DND-41 (cell line): ENCODE data around the gene PTPRU.

Experiments used
- EZH2 ChIP-seq: IDR thresholded peaks from 3 replicates; pipeline ENCODE4 v1.6.1; 2012; ENCODE audit warnings: borderline replicate concordance, low read depth, mild to moderate bottlenecking, moderate library complexity, low read length, inconsistent platforms; ENCODE audit not compliant: severe bottlenecking
- TF ChIP-seq, protein P1 (sequence below): IDR thresholded peaks from 2 replicates; pipeline ENCODE4 v1.5.1; 2012; ENCODE audit warnings: borderline replicate concordance, low read length, moderate library complexity, mild to moderate bottlenecking; ENCODE audit not compliant: poor library complexity, severe bottlenecking; ENCODE audit errors: extremely low read depth

DNA sequence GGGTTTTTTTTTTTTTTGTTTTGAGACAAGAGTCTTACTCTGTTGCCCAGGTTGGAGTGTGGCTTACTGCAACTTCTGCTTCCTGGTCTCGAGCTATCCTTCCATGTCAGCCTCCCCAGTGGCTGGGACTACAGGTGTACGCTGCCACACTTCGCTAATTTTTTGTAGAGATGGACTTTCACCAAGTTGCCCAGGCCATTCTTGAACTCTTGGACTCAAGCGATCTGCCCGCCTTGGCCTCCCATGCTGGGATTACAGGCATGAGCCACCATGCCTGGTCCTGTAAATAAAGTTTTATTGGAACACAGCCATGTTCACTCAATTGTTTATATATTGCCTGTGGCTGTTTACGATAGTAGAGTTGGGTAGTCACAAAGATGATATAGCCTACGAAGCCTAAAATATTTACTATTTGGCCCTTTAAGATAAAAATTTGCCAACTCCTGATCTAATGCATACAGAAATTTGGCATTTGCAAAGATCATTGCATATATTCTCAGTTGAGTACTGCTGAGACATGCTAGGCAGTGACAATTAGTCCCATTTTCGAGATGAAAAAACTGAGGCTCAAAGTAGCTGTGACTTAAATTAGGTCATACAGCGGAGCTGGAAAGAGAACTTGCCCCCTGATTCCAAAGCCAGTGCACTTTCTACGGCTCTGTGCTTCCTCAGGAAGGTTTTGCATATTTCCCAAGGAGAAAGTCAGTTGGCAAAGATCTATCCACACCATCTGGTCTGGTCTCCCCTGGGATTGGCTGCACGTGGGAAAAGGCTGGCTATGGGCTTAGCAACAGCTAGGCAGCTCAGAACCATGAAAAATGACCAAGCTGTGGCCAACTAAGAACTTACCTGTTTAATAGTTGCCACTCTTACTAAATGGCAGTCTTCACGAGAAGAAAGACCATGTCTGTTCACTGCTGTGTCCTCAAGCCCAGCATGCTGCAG lies 25.0 kb upstream of the PTPRU start:
- TF ChIP-seq, protein P1, sequence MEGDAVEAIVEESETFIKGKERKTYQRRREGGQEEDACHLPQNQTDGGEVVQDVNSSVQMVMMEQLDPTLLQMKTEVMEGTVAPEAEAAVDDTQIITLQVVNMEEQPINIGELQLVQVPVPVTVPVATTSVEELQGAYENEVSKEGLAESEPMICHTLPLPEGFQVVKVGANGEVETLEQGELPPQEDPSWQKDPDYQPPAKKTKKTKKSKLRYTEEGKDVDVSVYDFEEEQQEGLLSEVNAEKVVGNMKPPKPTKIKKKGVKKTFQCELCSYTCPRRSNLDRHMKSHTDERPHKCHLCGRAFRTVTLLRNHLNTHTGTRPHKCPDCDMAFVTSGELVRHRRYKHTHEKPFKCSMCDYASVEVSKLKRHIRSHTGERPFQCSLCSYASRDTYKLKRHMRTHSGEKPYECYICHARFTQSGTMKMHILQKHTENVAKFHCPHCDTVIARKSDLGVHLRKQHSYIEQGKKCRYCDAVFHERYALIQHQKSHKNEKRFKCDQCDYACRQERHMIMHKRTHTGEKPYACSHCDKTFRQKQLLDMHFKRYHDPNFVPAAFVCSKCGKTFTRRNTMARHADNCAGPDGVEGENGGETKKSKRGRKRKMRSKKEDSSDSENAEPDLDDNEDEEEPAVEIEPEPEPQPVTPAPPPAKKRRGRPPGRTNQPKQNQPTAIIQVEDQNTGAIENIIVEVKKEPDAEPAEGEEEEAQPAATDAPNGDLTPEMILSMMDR: no peak
- TF ChIP-seq EZH2: no peak
